ENCODE data around the gene GLS2. TPM values are rescaled to one million over a fixed set of nuclear protein-coding genes. Genes with fewer than 3 reads are reported as not detected.
"Not testable (repeated sequence)": the region's sequence is repeated elsewhere in the genome, so short reads cannot be mapped to it uniquely, and the experiment has no call there.

The GLS2 gene
- polyA plus RNA-seq (ENCODE audit: insufficient read length in 3 of 3) = 1 to 10 TPM in 2 of 3 donors, under 1 TPM in 1; 0.89 to 1.7 (median 1.1) TPM

- DNase-seq (ENCODE audit: low read depth in 3 of 3, low spot score in 2 of 3) = peak; percentile 20 to 68 (median 53)
Observed at GRCh38 chr12:56488041-56488955, at the start of gene GLS2. Gene GLS2 (minus strand): TSS chr12:56488161. CDS start chr12:56488118, 43 bp downstream.

DNA sequence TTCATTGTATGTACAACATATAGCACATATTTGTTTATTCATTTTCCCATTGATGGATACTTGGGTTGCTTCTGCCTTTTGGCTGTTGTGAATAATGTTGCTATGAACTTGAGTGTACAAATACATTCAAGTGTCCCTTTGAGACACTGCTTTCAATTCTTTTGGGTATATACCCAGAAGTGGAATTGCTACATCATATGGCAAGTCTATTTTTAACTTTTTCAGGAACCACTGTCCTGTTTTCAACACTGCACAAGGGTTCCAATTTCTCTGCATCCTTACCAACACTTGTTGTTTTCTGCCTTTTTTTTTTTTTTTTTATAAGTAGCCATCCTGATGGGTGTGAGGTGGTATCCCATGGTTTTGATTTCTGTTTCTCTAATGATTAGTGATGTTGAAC, 49.6 kb upstream of the GLS2 start:
- no peak for DNase-seq (ENCODE audit: low read depth in 3 of 3, low spot score in 2 of 3)

DNA sequence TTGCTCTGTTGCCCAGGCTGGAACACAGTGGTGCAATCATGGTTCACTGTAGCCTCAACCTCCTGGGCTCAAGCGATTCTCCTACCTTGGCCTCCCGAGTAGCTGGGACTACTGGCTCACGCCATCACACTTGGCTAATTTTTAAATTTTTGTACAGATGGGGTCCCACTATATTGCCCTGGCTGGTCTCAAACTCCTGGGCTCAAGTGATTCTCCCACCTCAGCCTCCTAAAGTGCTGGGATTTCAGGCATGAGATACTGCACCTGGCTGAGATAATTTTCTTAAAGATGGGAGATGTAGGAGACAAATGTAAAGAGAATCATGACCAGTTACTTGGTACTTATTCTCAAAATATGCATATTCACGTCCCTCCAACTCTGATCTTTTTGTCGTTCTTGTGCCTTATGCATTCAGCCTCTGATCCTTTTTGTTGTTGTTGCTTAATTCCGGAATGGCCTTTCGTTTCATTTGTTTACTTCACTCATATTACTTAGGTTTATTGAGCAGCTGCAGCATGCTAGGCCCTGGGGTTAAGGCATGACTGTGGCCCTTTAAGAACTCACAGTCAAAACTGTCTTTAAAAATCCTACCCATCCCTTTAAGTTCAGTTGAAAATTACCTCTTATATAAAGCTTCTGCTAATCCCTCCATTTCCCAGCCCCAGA, 42.6 kb upstream of the GLS2 start:
- DNase-seq (ENCODE audit: low read depth in 3 of 3, low spot score in 2 of 3) = no peak

DNA sequence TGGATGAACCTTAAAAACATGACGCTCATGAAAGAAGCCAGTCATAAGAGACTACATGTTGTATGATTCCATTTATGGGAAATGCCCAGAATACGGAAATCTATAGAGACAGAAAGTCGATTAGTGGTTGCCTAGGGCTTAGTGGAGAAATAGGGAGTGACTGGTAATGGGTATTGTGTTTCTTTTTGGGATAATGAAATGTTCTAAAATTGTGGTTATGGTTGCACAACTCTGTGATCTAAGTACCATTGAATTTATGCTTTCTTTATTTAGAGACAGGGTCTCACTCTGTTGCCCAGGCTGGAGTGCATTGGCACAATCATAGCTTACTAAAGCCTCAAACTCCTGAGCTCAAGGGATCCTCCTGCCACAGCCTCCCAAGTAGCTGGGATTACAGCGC, 41.7 kb upstream of the GLS2 start:
- no peak for DNase-seq (ENCODE audit: low read depth in 3 of 3, low spot score in 2 of 3)

- no peak for DNase-seq (ENCODE audit: low read depth in 3 of 3, low spot score in 2 of 3)
Observed at GRCh38 chr12:56528846-56529245, 40.9 kb upstream of the GLS2 start.

DNA sequence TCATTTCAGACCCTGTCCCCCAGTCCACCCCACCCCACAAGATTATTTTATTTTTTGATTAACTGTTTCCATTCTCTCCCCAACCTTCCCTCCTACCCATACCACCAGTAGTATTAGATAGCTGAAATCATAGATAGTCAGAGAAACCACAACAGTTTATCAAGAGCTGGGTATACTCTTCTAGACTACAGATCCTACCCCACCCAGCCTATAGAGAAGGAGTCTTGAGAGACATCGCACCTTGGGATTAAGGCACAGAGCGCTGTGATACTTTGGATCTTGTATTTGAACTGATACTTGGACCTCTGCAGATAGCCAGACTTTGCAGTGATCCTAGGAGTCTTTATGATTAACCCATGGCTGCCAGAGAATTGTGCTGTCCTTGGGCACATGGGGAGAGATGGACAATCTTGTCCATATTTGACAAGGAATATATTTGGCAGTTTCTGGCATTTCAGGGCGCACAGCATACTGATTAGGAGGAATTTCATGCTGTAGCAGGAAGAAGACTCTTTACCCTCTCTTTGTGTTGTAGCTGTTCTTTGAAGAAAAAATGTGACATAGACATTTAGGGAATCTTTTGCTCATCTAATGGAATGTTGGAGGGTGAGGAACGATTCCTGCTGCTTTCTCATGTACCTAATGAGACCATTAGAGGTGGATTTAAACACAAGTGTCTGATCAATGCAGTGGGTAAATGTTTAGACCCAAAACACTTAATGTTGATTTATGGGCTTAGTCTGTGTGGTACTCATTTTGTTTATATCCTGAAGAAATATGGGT, 34.6 kb upstream of the GLS2 start:
- DNase-seq (ENCODE audit: low read depth in 3 of 3, low spot score in 2 of 3) = no peak

- DNase-seq (ENCODE audit: low read depth in 3 of 3, low spot score in 2 of 3) = peak in 2 of 3 donors; percentile 70 to 82
Observed at GRCh38 chr12:56521590-56522371, 33.8 kb upstream of the GLS2 start, which contains the start of gene RBMS2. Gene RBMS2 (plus strand): TSS chr12:56521820. CDS start chr12:56522024, 204 bp downstream.

DNA sequence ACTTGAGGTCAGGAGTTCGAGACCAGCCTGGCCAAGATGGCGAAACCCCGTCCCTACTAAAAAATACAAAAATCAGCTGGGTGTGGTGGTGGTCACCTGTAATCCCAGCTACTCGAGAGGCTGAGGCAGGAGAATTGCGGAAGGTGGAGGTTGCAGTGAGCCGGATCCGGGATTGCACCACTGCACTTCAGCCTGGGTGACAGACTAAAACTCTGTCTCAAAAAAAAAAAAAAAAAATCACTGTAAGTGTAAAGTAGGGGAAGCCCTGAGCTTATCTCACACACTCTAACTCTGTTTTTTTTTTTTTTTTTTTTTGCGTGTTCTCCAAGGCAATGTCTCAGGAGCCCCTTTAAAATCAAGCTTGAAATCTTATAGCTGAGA, 33.2 kb upstream of the GLS2 start:
- no peak for DNase-seq (ENCODE audit: low read depth in 3 of 3, low spot score in 2 of 3)

GRCh38 chr12:56520506-56520905, 32.5 kb upstream of the GLS2 start:
- no peak for DNase-seq (ENCODE audit: low read depth in 3 of 3, low spot score in 2 of 3)

DNA sequence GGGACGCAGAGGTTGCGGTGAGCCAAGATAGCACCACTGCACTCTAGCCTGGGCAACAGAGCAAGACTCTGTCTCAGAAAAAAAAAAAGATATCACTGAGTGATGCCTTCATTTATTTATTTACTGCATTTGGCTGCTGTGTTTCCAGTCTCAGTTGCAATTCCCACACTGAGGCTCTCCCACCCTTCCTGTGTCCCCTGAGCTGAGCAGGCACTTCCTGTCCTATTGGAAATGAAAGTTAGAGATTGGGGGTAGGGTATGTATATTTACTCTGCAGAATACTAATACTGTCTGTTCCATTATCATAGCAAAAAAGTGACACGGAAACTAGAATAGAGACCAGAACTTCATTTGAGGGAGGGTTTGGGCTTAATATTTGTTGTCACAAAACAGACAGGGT, 32.1 kb upstream of the GLS2 start:
- no peak for DNase-seq (ENCODE audit: low read depth in 3 of 3, low spot score in 2 of 3)

GRCh38 chr12:56518570-56518969, 30.6 kb upstream of the GLS2 start:
- DNase-seq (ENCODE audit: low read depth in 3 of 3, low spot score in 2 of 3) = no peak

DNA sequence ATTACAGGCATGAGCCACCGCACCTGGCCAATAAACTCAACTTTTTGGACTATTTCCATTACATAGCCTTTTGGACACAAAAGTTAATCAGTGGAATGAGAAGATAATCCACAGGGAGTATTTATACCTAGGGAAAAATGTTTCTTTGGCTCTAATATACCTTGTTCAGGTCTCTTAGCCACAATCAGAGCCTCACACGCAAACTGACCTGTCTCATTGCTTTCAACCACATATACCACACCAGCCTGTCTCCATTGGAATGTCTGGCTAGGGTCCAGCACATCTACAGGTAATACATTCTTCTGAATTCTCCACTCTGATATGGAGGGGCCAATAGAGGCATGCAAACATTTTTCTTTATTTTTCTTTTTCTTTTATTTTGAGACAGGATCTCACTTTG, 29.9 kb upstream of the GLS2 start:
- DNase-seq (ENCODE audit: low read depth in 3 of 3, low spot score in 2 of 3) = no peak

DNA sequence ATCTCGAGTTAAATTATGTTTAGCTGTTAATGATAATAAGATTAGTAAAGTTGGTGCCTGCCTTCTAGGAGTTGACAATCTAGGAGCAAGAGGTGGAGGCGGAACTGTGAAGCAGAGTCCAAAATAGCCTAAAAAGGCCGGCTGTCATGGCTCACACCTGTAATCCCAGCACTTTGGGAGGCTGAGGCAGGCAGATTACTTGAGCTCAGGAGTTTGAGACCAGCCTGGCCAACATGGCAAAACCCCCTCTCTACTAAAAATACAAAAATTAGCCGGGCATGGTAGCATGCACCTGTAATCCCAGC, 26.0 kb upstream of the GLS2 start:
- DNase-seq (ENCODE audit: low read depth in 3 of 3, low spot score in 2 of 3) = not testable (repeated sequence)

GRCh38 chr12:56510786-56511185, 22.8 kb upstream of the GLS2 start:
- no peak for DNase-seq (ENCODE audit: low read depth in 3 of 3, low spot score in 2 of 3)

GRCh38 chr12:56499879-56500278, 11.9 kb upstream of the GLS2 start:
- DNase-seq (ENCODE audit: low read depth in 3 of 3, low spot score in 2 of 3) = not testable (repeated sequence)

DNA sequence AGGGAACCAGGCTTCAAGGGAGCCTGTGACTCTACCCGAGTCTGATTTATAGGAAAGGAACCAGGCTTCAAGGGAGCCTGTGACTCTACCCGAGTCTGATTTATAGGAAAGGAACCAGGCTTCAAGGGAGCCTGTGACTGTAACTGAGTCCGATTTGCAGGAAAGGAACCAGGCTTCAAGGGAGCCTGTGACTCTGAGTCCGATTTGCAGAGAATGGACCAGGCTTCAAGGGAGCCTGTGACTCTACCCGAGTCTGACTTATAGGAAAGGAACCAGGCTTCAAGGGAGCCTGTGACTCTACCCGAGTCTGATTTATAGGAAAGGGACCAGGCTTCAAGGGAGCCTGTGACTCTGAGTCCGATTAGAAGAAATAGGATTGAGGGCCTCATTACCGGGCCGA, 11.5 kb upstream of the GLS2 start:
- DNase-seq (ENCODE audit: low read depth in 3 of 3, low spot score in 2 of 3) = not testable (repeated sequence)

DNA sequence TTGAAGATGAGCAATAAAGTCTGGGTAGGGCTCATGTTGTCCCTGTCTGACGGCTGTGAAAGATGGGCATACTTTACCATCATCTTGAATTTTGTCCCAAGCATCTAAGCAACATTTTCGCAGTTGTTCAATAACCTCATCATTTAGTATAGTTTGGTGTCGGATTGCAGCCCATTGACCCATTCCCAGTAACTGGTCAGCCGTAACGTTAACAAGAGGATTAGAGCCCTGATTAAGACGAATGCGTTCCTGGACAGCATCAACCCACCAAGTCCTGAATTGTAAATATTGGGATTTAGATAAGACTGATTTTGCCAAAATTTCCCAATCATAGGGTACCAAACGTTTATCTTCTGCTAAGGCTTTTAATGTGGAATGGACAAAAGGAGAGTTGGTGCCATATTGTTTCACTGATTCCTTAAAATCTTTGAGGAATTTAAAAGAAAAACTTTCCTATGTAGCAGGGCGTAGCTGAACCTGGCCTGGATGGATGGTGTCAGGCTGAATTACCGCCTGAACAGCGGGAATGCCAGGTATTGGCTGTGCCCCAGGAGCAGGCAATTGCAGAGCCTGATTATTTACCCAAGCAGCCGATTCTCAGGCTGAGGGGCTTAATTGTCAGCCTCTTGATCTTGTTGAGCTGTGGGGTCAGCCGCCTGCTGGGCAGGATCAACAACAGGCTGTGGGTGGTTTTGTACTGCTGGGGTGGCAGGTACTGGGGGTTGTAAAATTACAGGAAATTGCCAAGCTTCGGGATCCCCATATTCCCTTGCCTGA, 10.4 kb upstream of the GLS2 start:
- DNase-seq (ENCODE audit: low read depth in 3 of 3, low spot score in 2 of 3) = not testable (repeated sequence)

GRCh38 chr12:56496704-56497103, 8.7 kb upstream of the GLS2 start:
- DNase-seq (ENCODE audit: low read depth in 3 of 3, low spot score in 2 of 3) = not testable (repeated sequence)

GRCh38 chr12:56494481-56494880, 6.5 kb upstream of the GLS2 start:
- not testable (repeated sequence) for DNase-seq (ENCODE audit: low read depth in 3 of 3, low spot score in 2 of 3)

- DNase-seq (ENCODE audit: low read depth in 3 of 3, low spot score in 2 of 3) = not testable (repeated sequence)
Observed at GRCh38 chr12:56494106-56494415, 6.1 kb upstream of the GLS2 start.

All from right renal cortex interstitium (tissue), 3 donors.